Muscle layer of duodenum (tissue), 2 donors: ENCODE measurements around the gene PLCG2.

Experiments used
- H3K27ac ChIP-seq: one replicate; pipeline ENCODE4 v1.7.0; 2013; ENCODE audit warnings: mild to moderate bottlenecking, low read length
- H3K27me3 ChIP-seq: one replicate; pipeline ENCODE4 v1.7.0; 2013; ENCODE audit warnings: low read depth, mild to moderate bottlenecking, control low read depth, low read length
- H3K36me3 ChIP-seq, 2 donors: one replicate each; pipeline ENCODE4 v1.7.0; 2013; ENCODE audit warnings: low read length in 2 of 2, control low read depth in 1 of 2, mild to moderate bottlenecking in 1 of 2; ENCODE audit not compliant: insufficient read depth in 2 of 2, control insufficient read depth in 1 of 2
- H3K4me1 ChIP-seq, 2 donors: one replicate each; pipeline ENCODE4 v1.7.0; 2013; ENCODE audit warnings: low read length in 2 of 2, mild to moderate bottlenecking in 2 of 2, control low read depth in 1 of 2, moderate library complexity in 1 of 2; ENCODE audit not compliant: insufficient read depth in 2 of 2, control insufficient read depth in 1 of 2
- H3K4me3 ChIP-seq, 2 donors: one replicate each; pipeline ENCODE4 v1.7.0; 2013; ENCODE audit warnings: low read length in 2 of 2, low read depth in 1 of 2, mild to moderate bottlenecking in 1 of 2
- H3K9me3 ChIP-seq, 2 donors: one replicate each; pipeline ENCODE4 v1.7.0; 2013; ENCODE audit warnings: low read length in 2 of 2, control low read depth in 1 of 2, mild to moderate bottlenecking in 1 of 2; ENCODE audit not compliant: control insufficient read depth in 1 of 2
- donor health status: healthy.

Gene PLCG2

GRCh38 chr16:81937305-81938038 lies 158.4 kb downstream of the PLCG2 start:
- Histone ChIP-seq H3K9me3 (no peaks in the 10 kb centered on the region), H3K27me3 (no peaks in the 10 kb centered on the region), H3K27ac (no peak overlapping the region), H3K4me1 (peaks cover 0 to 19% of the 10 kb centered on the region in 2 donors), H3K4me3 (no peak overlapping the region), H3K36me3 (no peaks in the 10 kb centered on the region)

GRCh38 chr16:81938326-81939163 lies 159.5 kb downstream of the PLCG2 start:
- no peak overlapping the region for H3K4me3 ChIP-seq
- no peaks in the 10 kb centered on the region for H3K27me3 ChIP-seq
- peaks cover 0 to 19% of the 10 kb centered on the region in 2 donors for H3K4me1 ChIP-seq
- H3K9me3 ChIP-seq, result no peaks in the 10 kb centered on the region
- no peak overlapping the region for H3K27ac ChIP-seq
- no peaks in the 10 kb centered on the region for H3K36me3 ChIP-seq

- H3K4me3 ChIP-seq, result no peak overlapping the region
- peaks cover 0 to 19% of the 10 kb centered on the region in 2 donors for H3K4me1 ChIP-seq
- H3K27me3 ChIP-seq, result no peaks in the 10 kb centered on the region
- no peak overlapping the region for H3K27ac ChIP-seq
- no peaks in the 10 kb centered on the region for H3K9me3 ChIP-seq
- no peaks in the 10 kb centered on the region for H3K36me3 ChIP-seq
Observed at GRCh38 chr16:81939164-81940056, 160.3 kb downstream of the PLCG2 start.

- H3K4me1 ChIP-seq, result peaks cover 0 to 19% of the 10 kb centered on the region in 2 donors
Observed at GRCh38 chr16:81940781-81941560, 161.9 kb downstream of the PLCG2 start.

GRCh38 chr16:81942007-81942601 lies 163.0 kb downstream of the PLCG2 start:
- Histone ChIP-seq H3K36me3 (peaks cover 0 to 7% of the 10 kb centered on the region in 2 donors), H3K9me3 (no peaks in the 10 kb centered on the region), H3K27ac (no peak overlapping the region), H3K27me3 (no peaks in the 10 kb centered on the region), H3K4me1 (peaks cover 0 to 9% of the 10 kb centered on the region in 2 donors), H3K4me3 (no peak overlapping the region)

More at GRCh38 chr16:81940781-81941560, 161.9 kb downstream of the PLCG2 start:
- H3K27ac ChIP-seq, result no peak overlapping the region
- no peak overlapping the region for H3K4me3 ChIP-seq
- no peaks in the 10 kb centered on the region for H3K27me3 ChIP-seq
- peaks cover 0 to under 1% of the 10 kb centered on the region in 2 donors for H3K36me3 ChIP-seq
- H3K9me3 ChIP-seq, result no peaks in the 10 kb centered on the region

- no peaks in the 10 kb centered on the region for H3K4me1 ChIP-seq
- H3K4me3 ChIP-seq, result no peak overlapping the region
- no peak overlapping the region for H3K27ac ChIP-seq
- H3K36me3 ChIP-seq, result peaks cover 0 to 7% of the 10 kb centered on the region in 2 donors
- H3K9me3 ChIP-seq, result no peaks in the 10 kb centered on the region
- H3K27me3 ChIP-seq, result no peaks in the 10 kb centered on the region
Observed at GRCh38 chr16:81945665-81946064, 166.6 kb downstream of the PLCG2 start.

GRCh38 chr16:81946206-81946605 lies 167.1 kb downstream of the PLCG2 start:
- H3K36me3 ChIP-seq, result peaks cover 0 to 7% of the 10 kb centered on the region in 2 donors
- no peaks in the 10 kb centered on the region for H3K27me3 ChIP-seq
- no peak overlapping the region for H3K4me3 ChIP-seq
- no peaks in the 10 kb centered on the region for H3K4me1 ChIP-seq
- peaks cover 0 to 4% of the 10 kb centered on the region in 2 donors for H3K9me3 ChIP-seq
- no peak overlapping the region for H3K27ac ChIP-seq

- H3K27me3 ChIP-seq, result no peaks in the 10 kb centered on the region
- H3K9me3 ChIP-seq, result peaks cover 0 to 10% of the 10 kb centered on the region in 2 donors
- no peaks in the 10 kb centered on the region for H3K4me1 ChIP-seq
- H3K27ac ChIP-seq, result no peak overlapping the region
- peaks cover 0 to under 1% of the 10 kb centered on the region in 2 donors for H3K36me3 ChIP-seq
- no peak overlapping the region for H3K4me3 ChIP-seq
Observed at GRCh38 chr16:81951564-81951963, 172.5 kb downstream of the PLCG2 start.

GRCh38 chr16:81956213-81956948 lies 177.3 kb downstream of the PLCG2 start:
- H3K27me3 ChIP-seq, result no peaks in the 10 kb centered on the region
- H3K36me3 ChIP-seq, result no peaks in the 10 kb centered on the region
- H3K4me1 ChIP-seq, result no peaks in the 10 kb centered on the region
- no peak overlapping the region for H3K4me3 ChIP-seq
- peaks cover 0 to 4% of the 10 kb centered on the region in 2 donors for H3K9me3 ChIP-seq
- H3K27ac ChIP-seq, result no peak overlapping the region

GRCh38 chr16:81964808-81965207 lies 185.7 kb downstream of the PLCG2 start:
- no peak overlapping the region for H3K27ac ChIP-seq
- H3K36me3 ChIP-seq, result no peaks in the 10 kb centered on the region
- H3K27me3 ChIP-seq, result no peaks in the 10 kb centered on the region
- no peak overlapping the region for H3K4me3 ChIP-seq
- H3K4me1 ChIP-seq, result no peaks in the 10 kb centered on the region
- no peaks in the 10 kb centered on the region for H3K9me3 ChIP-seq
